AG04449 (cell line): ENCODE measurements around the gene NUP133.
"Not testable (repeated sequence)": the region's sequence is repeated elsewhere in the genome, so short reads cannot be mapped to it uniquely, and the experiment has no call there.

Experiments used
- CTCF ChIA-PET: fragments of 350-600 bp; formaldehyde crosslinking; extraction: SDS; loops from one replicate; lab custom pipeline; 2021; ENCODE audit warnings: antibody characterized with exemption; lab: Yijun Ruan, JAX
- POLR2A ChIA-PET: fragments of 400-600, 350-600 bp; formaldehyde crosslinking; extraction: SDS; loops from one replicate; lab custom pipeline; 2020; ENCODE audit warnings: antibody characterized with exemption, inconsistent platforms; lab: Yijun Ruan, JAX
- DNase-seq: peaks from one replicate; pipeline ENCODE4 v3.0.0-alpha.2; 2010; ENCODE audit warnings: low read depth, low spot score
- H3K4me3 ChIP-seq: 2 replicates; pipeline ENCODE4 v1.5.1; 2011; ENCODE audit warnings: low read depth, mild to moderate bottlenecking, control low read depth, low read length
- TF ChIP-seq, protein P1 (sequence below): IDR thresholded peaks from one replicate; pipeline ENCODE4 v1.5.1; 2011; ENCODE audit warnings: mild to moderate bottlenecking, moderate library complexity, low read length, control low read depth, inconsistent platforms; ENCODE audit not compliant: insufficient read depth; ENCODE audit errors: missing control alignments

The NUP133 gene

GRCh38 chr1:229478852-229479251, 29.3 kb downstream of the NUP133 start:
- H3K4me3 ChIP-seq: no peak overlapping the region
- no peak for DNase-seq
- ChIA-PET CTCF (interaction anchor here (1.1 to 7.0 kb wide), 4 partner anchors 8 to 221 kb away, joined by 3 to 231 read pairs (median 39); no protein-coding TSS in a partner anchor), POLR2A (no interaction called here)
- TF ChIP-seq, protein P1, sequence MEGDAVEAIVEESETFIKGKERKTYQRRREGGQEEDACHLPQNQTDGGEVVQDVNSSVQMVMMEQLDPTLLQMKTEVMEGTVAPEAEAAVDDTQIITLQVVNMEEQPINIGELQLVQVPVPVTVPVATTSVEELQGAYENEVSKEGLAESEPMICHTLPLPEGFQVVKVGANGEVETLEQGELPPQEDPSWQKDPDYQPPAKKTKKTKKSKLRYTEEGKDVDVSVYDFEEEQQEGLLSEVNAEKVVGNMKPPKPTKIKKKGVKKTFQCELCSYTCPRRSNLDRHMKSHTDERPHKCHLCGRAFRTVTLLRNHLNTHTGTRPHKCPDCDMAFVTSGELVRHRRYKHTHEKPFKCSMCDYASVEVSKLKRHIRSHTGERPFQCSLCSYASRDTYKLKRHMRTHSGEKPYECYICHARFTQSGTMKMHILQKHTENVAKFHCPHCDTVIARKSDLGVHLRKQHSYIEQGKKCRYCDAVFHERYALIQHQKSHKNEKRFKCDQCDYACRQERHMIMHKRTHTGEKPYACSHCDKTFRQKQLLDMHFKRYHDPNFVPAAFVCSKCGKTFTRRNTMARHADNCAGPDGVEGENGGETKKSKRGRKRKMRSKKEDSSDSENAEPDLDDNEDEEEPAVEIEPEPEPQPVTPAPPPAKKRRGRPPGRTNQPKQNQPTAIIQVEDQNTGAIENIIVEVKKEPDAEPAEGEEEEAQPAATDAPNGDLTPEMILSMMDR: no peak

GRCh38 chr1:229475859-229476258, 32.3 kb downstream of the NUP133 start:
- POLR2A ChIA-PET, DNase-seq, H3K4me3 ChIP-seq: not testable (repeated sequence)
- CTCF ChIA-PET: interaction anchor here (1.4 to 3.2 kb wide), 4 partner anchors 9 to 812 kb away, joined by 4 to 24 read pairs (median 7); no protein-coding TSS in a partner anchor

- ChIA-PET CTCF (interaction anchor here (3.2 kb wide), 1 partner anchor 216 kb away, joined by 24 read pairs; no protein-coding TSS in a partner anchor), POLR2A (no interaction called here)
- no peak overlapping the region for H3K4me3 ChIP-seq
- DNase-seq: no peak
- TF ChIP-seq, protein P1: no peak
These were observed 33.6 kb downstream of the NUP133 start for GRCh38 chr1:229474509-229474908.

GRCh38 chr1:229471175-229471574, 37.0 kb downstream of the NUP133 start:
- DNase-seq: no peak
- CTCF ChIA-PET: interaction anchor here (1.0 to 8.9 kb wide), 3 partner anchors 11 to 807 kb away, joined by 3 to 73 read pairs (median 3); no protein-coding TSS in a partner anchor
- H3K4me3 ChIP-seq: no peak overlapping the region
- POLR2A ChIA-PET: no interaction called here
- TF ChIP-seq, protein P1: no peak

DNA sequence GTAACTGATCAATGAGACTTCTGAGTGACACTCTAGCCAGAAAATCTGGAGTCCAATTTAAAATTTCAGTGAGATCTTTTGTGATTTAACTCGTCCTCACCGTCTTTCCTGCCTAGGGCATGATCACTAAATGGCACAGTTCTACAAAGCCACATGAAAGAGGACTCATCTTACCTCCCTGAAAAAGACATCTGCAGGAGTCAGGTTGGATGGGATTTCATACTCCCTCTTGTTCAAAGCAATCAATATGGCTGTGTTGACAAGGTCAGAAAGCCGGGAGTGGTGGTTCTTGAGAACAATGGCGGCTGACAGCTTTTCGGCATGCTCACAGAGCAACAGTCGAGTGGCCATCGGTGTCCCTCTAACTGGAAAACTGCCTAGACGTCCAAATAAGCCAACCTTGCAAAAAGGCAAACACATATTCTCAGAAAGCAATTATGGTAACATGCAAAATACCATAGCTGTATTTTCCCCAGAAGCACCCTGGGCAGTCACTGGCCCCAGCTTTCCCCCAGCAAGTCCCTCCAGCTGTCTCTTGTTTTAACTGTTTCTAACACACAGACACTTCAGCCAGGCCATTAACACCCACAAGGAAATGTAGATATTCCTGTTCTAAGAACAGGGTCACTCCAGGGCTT, 37.6 kb downstream of the NUP133 start:
- DNase-seq: no peak
- TF ChIP-seq, protein P1: no peak
- CTCF ChIA-PET: interaction anchor here (1.3 to 8.9 kb wide), 3 partner anchors 10 to 212 kb away, joined by 3 to 73 read pairs (median 4); no protein-coding TSS in a partner anchor
- POLR2A ChIA-PET: no interaction called here
- no peak overlapping the region for H3K4me3 ChIP-seq

DNA sequence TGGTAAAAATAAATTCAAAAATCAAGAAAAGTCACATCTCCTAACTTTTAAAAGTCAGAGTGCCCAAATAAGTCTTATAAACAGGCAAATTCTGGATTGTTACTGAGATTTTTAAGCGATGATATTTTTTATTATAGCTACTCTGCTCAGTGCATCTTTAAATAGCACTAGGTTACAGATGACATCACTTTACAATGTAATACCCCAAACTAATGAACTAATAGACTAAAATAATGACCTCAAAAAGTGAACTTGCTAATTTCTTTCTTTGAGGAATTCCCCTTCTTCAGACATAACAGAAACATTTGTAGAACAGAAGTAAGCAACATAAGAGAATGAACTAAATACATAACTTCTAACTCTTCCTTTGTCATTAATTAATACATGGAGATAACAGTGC, 41.3 kb downstream of the NUP133 start:
- CTCF ChIA-PET: interaction anchor here (0.6 to 8.9 kb wide), 4 partner anchors 9 to 802 kb away, joined by 3 to 73 read pairs (median 6); no protein-coding TSS in a partner anchor
- H3K4me3 ChIP-seq: no peak overlapping the region
- TF ChIP-seq, protein P1: no peak
- DNase-seq: no peak
- POLR2A ChIA-PET: no interaction called here

DNA sequence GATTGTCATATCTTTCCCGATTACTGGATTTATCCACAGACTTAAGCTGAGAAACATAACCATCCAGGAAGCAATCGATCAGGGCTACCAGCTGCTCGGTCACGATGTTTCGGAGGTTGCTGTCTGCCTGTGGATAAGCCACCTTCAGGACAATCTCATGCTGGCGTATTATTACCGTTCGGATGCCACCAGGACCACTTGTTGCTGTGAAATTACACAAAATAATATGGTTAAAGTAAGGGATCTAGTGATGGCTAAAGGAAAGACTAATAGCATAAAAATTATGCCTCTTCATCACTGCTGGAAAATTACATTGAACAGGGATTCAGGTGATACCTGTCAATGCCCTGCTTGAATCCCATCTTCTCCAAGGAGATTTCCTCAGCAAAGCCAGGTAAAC, 43.5 kb downstream of the NUP133 start:
- H3K4me3 ChIP-seq: no peak overlapping the region
- CTCF ChIA-PET: interaction anchor here (1.0 to 1.3 kb wide), 3 partner anchors 17 to 210 kb away, joined by 3 to 4 read pairs (median 3); partner anchors contain the start of gene RAB4A
- no peak for DNase-seq
- TF ChIP-seq, protein P1: no peak
- POLR2A ChIA-PET: no interaction called here
